GM10847 (cell line): ENCODE data around the gene COX6A2.

Source experiments
- POLR2A ChIP-seq: IDR thresholded peaks from 2 replicates; pipeline ENCODE4 v1.6.1; 2011; ENCODE audit not compliant: insufficient read length; ENCODE audit errors: extremely low read depth

COX6A2 gene

DNA sequence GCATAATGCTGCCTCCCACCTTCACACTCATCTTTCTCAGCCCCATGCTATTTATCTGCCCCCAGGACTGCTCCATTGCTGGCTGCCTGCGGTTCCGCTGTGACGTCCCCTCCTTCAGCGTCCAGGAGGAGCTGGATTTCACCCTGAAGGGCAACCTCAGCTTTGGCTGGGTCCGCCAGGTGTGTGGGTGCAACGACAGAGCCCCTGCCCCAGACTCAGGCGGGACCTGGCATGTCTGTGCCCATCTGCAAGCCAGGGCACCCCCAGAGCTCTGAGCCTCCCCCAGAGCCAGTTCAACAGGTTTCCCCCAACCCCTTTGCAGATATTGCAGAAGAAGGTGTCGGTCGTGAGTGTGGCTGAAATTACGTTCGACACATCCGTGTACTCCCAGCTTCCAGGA, 48.0 kb downstream of the COX6A2 start:
- no peak for TF ChIP-seq POLR2A
